CD8-positive, alpha-beta memory T cell (primary cell): Measurements from ENCODE around the gene P3H3. TPM values are rescaled to one million over a fixed set of nuclear protein-coding genes. Genes with fewer than 3 reads are reported as not detected.

ENCODE experiments used
- CTCF ChIA-PET: fragments of 350-600 bp; sonication (Branson Sonifier 250); formaldehyde crosslinking; loops from one replicate; lab custom pipeline; 2021; ENCODE audit warnings: antibody characterized with exemption; lab: Charles Lee
- POLR2A ChIA-PET: fragments of 350-600 bp; sonication (Branson Sonifier 250); formaldehyde crosslinking; loops from one replicate; lab custom pipeline; 2021; ENCODE audit warnings: antibody characterized with exemption; lab: Charles Lee
- DNase-seq, 5 donors: peaks; one replicate each; pipeline versions ENCODE4 v3.0.0 to v3.0.0-alpha.2; 2020 to 2022; ENCODE audit warnings: mixed read lengths in 1 of 5
- H3K27ac ChIP-seq: one replicate; pipeline ENCODE4 v1.7.0; 2013; ENCODE audit warnings: low read depth, mild to moderate bottlenecking, low read length, moderate library complexity
- H3K27me3 ChIP-seq: 2 replicates; pipeline ENCODE4 v1.7.0; 2013; ENCODE audit warnings: low read length, mild to moderate bottlenecking; ENCODE audit not compliant: insufficient read depth, poor library complexity, severe bottlenecking
- H3K36me3 ChIP-seq: 2 replicates; pipeline ENCODE4 v1.7.0; 2013; ENCODE audit warnings: mild to moderate bottlenecking, low read length, moderate library complexity; ENCODE audit not compliant: insufficient read depth
- H3K4me1 ChIP-seq: 2 replicates; pipeline ENCODE4 v1.7.0; 2013; ENCODE audit warnings: mild to moderate bottlenecking, low read length, moderate library complexity; ENCODE audit not compliant: insufficient read depth
- H3K4me3 ChIP-seq: 2 replicates; pipeline ENCODE4 v1.7.0; 2013; ENCODE audit warnings: mild to moderate bottlenecking, low read length
- H3K9me3 ChIP-seq: 2 replicates; pipeline ENCODE4 v1.7.0; 2013; ENCODE audit warnings: mild to moderate bottlenecking, low read length
- H3K27ac Mint-ChIP-seq, 8 donors: one replicate each; pipeline ENCODE4 v1.8.0; 2020 to 2021; ENCODE audit warnings: mixed read lengths in 8 of 8, mild to moderate bottlenecking in 6 of 8, inconsistent platforms in 3 of 8, moderate library complexity in 3 of 8
- H3K27me3 Mint-ChIP-seq, 2 donors: one replicate each; pipeline ENCODE4 v1.8.0; 2020 to 2021; ENCODE audit warnings: mixed read lengths in 2 of 2, mild to moderate bottlenecking in 1 of 2, moderate library complexity in 1 of 2
- H3K36me3 Mint-ChIP-seq, 3 donors: one replicate each; pipeline ENCODE4 v1.8.0; 2020 to 2021; ENCODE audit warnings: mixed read lengths in 3 of 3, inconsistent platforms in 1 of 3, mild to moderate bottlenecking in 1 of 3
- H3K4me1 Mint-ChIP-seq, 3 donors: one replicate each; pipeline ENCODE4 v1.8.0; 2020 to 2021; ENCODE audit warnings: mixed read lengths in 3 of 3, inconsistent platforms in 1 of 3, mild to moderate bottlenecking in 1 of 3
- H3K4me3 Mint-ChIP-seq, 7 donors: one replicate each; pipeline ENCODE4 v1.8.0; 2020 to 2021; ENCODE audit warnings: mixed read lengths in 7 of 7, mild to moderate bottlenecking in 6 of 7, moderate library complexity in 4 of 7, inconsistent platforms in 2 of 7
- H3K9me3 Mint-ChIP-seq, 5 donors: one replicate each; pipeline ENCODE4 v1.8.0; 2020 to 2022; ENCODE audit warnings: mixed read lengths in 5 of 5, mild to moderate bottlenecking in 3 of 5, moderate library complexity in 2 of 5, inconsistent platforms in 1 of 5
- polyA plus RNA-seq: library from polyadenylated mRNA; unstranded; fragments of 300-500 nt; fragmentation: Illumina TruSeq; gene quantifications from one replicate; pipeline ENCODE4 v1.2.3, GENCODE V29; 2021
- total RNA-seq, 2 experiments: library from RNA; stranded (reverse); gene quantifications; one replicate each; pipeline ENCODE4 v1.2.3, GENCODE V29; 2021

The P3H3 gene
- total and polyA plus RNA-seq, 3 experiments from 2014 or later: 2.4 to 2.9 (median 2.5) TPM

DNA sequence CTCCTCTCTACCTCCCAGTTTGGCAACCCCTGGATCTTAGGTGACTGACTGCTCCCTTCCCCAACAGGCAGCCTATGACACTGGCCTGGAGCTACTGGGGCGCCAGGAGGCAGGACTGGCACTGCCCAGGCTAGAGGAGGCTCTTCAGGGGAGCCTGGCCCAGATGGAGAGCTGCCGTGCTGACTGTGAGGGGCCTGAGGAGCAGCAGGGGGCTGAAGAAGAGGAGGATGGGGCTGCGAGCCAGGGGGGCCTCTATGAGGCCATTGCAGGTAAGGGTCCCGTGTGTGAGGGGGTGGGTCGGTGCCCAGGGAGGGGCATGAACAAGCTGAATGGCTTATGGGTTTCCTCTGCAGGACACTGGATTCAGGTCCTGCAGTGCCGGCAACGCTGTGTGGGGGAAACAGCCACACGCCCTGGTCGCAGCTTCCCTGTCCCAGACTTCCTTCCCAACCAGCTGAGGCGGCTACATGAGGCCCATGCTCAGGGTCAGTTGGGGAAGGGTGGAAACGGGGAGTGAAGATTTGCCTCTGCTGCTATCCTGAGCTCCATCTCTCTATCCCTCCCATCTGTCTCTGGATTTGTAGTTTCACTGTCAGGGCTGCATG is 2.2 kb downstream of the P3H3 start:
- CTCF ChIA-PET: interaction anchor here (0.5 to 7.5 kb wide), 4 partner anchors 19 to 241 kb away, joined by 3 to 91 read pairs (median 12); partner anchors contain the start of genes CDCA3, MLF2, SPSB2 and USP5

GRCh38 chr12:6830999-6831398 is 2.8 kb downstream of the P3H3 start:
- Mint-ChIP-seq H3K27ac (peak overlapping the region in 3 of 8 donors; percentile 19 to 54 (median 51)), H3K36me3 (peaks cover 0 to 23% (median 0%) of the 10 kb centered on the region in 3 donors), H3K4me1 (peaks cover 15 to 24% (median 17%) of the 10 kb centered on the region in 3 donors), H3K27me3 (peaks cover 15 to 27% of the 10 kb centered on the region in 2 donors), H3K4me3 (peak overlapping the region in 6 of 7 donors; percentile 44 to 84 (median 48)), H3K9me3 (no peaks in the 10 kb centered on the region)
- H3K27me3 ChIP-seq: peaks cover 3% of the 10 kb centered on the region
- CTCF ChIA-PET: interaction anchor here (2.1 to 7.5 kb wide), 2 partner anchors 18 to 78 kb away, joined by 10 to 91 read pairs; partner anchors contain the start of genes CDCA3, MLF2 and USP5
- peaks cover 14% of the 10 kb centered on the region for H3K4me1 ChIP-seq
- POLR2A ChIA-PET: no interaction called here
- no peak overlapping the region for H3K27ac ChIP-seq
- no peak for DNase-seq
- no peaks in the 10 kb centered on the region for H3K36me3 ChIP-seq
- no peaks in the 10 kb centered on the region for H3K9me3 ChIP-seq
- no peak overlapping the region for H3K4me3 ChIP-seq

More for the DNA sequence above, 2.2 kb downstream of the P3H3 start:
- Mint-ChIP-seq H3K27me3 (peaks cover 19 to 31% of the 10 kb centered on the region in 2 donors), H3K4me1 (peaks cover 14 to 24% (median 19%) of the 10 kb centered on the region in 3 donors), H3K9me3 (no peaks in the 10 kb centered on the region), H3K4me3 (peak overlapping the region; percentile 57 to 97 (median 91)), H3K27ac (peak overlapping the region in 4 of 8 donors; percentile 19 to 72 (median 32)), H3K36me3 (peaks cover 0 to 23% (median 0%) of the 10 kb centered on the region in 3 donors)
- POLR2A ChIA-PET: interaction anchor here (3.1 kb wide), 1 partner anchor 21 kb away, joined by 23 read pairs; the partner anchor contains the start of genes CDCA3 and USP5
- peaks cover 4% of the 10 kb centered on the region for H3K27me3 ChIP-seq
- H3K4me3 ChIP-seq: no peak overlapping the region
- DNase-seq: no peak
- H3K27ac ChIP-seq: no peak overlapping the region
- no peaks in the 10 kb centered on the region for H3K36me3 ChIP-seq
- H3K9me3 ChIP-seq: no peaks in the 10 kb centered on the region
- H3K4me1 ChIP-seq: peaks cover 11% of the 10 kb centered on the region

- no peaks in the 10 kb centered on the region for H3K36me3 ChIP-seq
- H3K27me3 Mint-ChIP-seq: peaks cover 12 to 22% of the 10 kb centered on the region in 2 donors
- peaks cover 17% of the 10 kb centered on the region for H3K4me1 ChIP-seq
- POLR2A ChIA-PET: interaction anchor here (0.7 kb wide), 1 partner anchor 27 kb away, joined by 3 read pairs; no protein-coding TSS in a partner anchor
- DNase-seq: no peak
- H3K27ac ChIP-seq: no peak overlapping the region
- no peak overlapping the region for H3K4me3 ChIP-seq
- no peaks in the 10 kb centered on the region for H3K9me3 ChIP-seq
- peak overlapping the region in 1 of 7 donors; percentile 79 for H3K4me3 Mint-ChIP-seq
- peaks cover 15 to 24% (median 17%) of the 10 kb centered on the region in 3 donors for H3K4me1 Mint-ChIP-seq
- H3K36me3 Mint-ChIP-seq: peaks cover 0 to 23% (median 0%) of the 10 kb centered on the region in 3 donors
- H3K27ac Mint-ChIP-seq: peak overlapping the region in 1 of 8 donors; percentile 29
- peaks cover 3% of the 10 kb centered on the region for H3K27me3 ChIP-seq
- no peaks in the 10 kb centered on the region for H3K9me3 Mint-ChIP-seq
- CTCF ChIA-PET: interaction anchor here (2.1 to 7.5 kb wide), 3 partner anchors 18 to 78 kb away, joined by 10 to 91 read pairs (median 14); partner anchors contain the start of genes CDCA3, MLF2, SPSB2 and USP5
These were observed 3.3 kb downstream of the P3H3 start for GRCh38 chr12:6831450-6831995.

GRCh38 chr12:6832125-6832524 is 3.9 kb downstream of the P3H3 start:
- POLR2A ChIA-PET: interaction anchor here (0.7 kb wide), 1 partner anchor 26 kb away, joined by 3 read pairs; no protein-coding TSS in a partner anchor
- Histone ChIP-seq H3K36me3 (no peaks in the 10 kb centered on the region), H3K27me3 (peaks cover 3% of the 10 kb centered on the region), H3K9me3 (no peaks in the 10 kb centered on the region), H3K27ac (no peak overlapping the region), H3K4me3 (no peak overlapping the region), H3K4me1 (peaks cover 17% of the 10 kb centered on the region)
- H3K27me3 Mint-ChIP-seq: peaks cover 12 to 19% of the 10 kb centered on the region in 2 donors
- no peak overlapping the region for H3K27ac Mint-ChIP-seq
- H3K9me3 Mint-ChIP-seq: no peaks in the 10 kb centered on the region
- peaks cover 15 to 24% (median 16%) of the 10 kb centered on the region in 3 donors for H3K4me1 Mint-ChIP-seq
- no peak for DNase-seq
- peaks cover 0 to 23% (median 0%) of the 10 kb centered on the region in 3 donors for H3K36me3 Mint-ChIP-seq
- CTCF ChIA-PET: interaction anchor here (1.5 to 7.5 kb wide), 4 partner anchors 17 to 79 kb away, joined by 3 to 91 read pairs (median 12); partner anchors contain the start of genes CDCA3, MLF2, SPSB2 and USP5
- H3K4me3 Mint-ChIP-seq: peak overlapping the region in 2 of 7 donors; percentile 33 to 54

GRCh38 chr12:6833189-6833890 is 5.1 kb downstream of the P3H3 start:
- H3K4me1 ChIP-seq: peaks cover 12% of the 10 kb centered on the region
- H3K36me3 Mint-ChIP-seq: peaks cover 0 to 24% (median 0%) of the 10 kb centered on the region in 3 donors
- CTCF ChIA-PET: interaction anchor here (0.6 to 7.5 kb wide), 8 partner anchors 9 to 275 kb away, joined by 3 to 91 read pairs (median 5); partner anchors contain the start of genes CDCA3, MLF2, SPSB2 and USP5
- no peaks in the 10 kb centered on the region for H3K9me3 ChIP-seq
- peaks cover 8 to 10% of the 10 kb centered on the region in 2 donors for H3K27me3 Mint-ChIP-seq
- DNase-seq: no peak
- H3K9me3 Mint-ChIP-seq: no peaks in the 10 kb centered on the region
- no peak overlapping the region for H3K4me3 ChIP-seq
- no peak overlapping the region for H3K27ac ChIP-seq
- no peaks in the 10 kb centered on the region for H3K36me3 ChIP-seq
- H3K4me1 Mint-ChIP-seq: peaks cover 4 to 14% (median 8%) of the 10 kb centered on the region in 3 donors
- H3K27ac Mint-ChIP-seq: no peak overlapping the region
- H3K27me3 ChIP-seq: peaks cover 3% of the 10 kb centered on the region
- POLR2A ChIA-PET: interaction anchor here (0.6 kb wide), 1 partner anchor 40 kb away, joined by 3 read pairs; the partner anchor contains the start of gene SPSB2
- no peak overlapping the region for H3K4me3 Mint-ChIP-seq

DNA sequence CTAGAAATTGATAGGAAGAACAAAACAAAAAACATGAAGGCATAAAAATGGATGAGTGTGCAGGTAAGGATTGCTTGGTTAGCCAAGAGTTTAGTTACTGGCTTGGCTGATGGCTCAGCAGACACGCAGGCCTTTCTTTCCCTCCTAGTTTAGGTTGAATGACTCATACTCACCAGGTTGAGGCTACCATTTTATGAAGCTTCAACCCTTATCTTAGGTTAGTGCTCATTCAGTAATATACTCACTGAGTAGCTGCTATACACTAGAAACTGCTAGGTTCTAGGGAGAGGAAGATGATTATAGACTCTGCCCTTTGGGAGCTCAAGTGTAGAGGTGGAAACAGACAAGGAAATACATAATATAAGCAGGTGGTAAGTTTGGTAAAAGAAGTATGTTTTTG is 6.0 kb downstream of the P3H3 start:
- H3K9me3 ChIP-seq: no peaks in the 10 kb centered on the region
- peak overlapping the region in 1 of 8 donors; percentile 5 for H3K27ac Mint-ChIP-seq
- H3K4me3 Mint-ChIP-seq: peak overlapping the region in 1 of 7 donors; percentile 5
- peaks cover 0 to 23% (median 0%) of the 10 kb centered on the region in 3 donors for H3K36me3 Mint-ChIP-seq
- no peak overlapping the region for H3K4me3 ChIP-seq
- peaks cover 12% of the 10 kb centered on the region for H3K4me1 ChIP-seq
- ChIA-PET POLR2A (interaction anchor here (0.5 to 0.6 kb wide), 2 partner anchors 39 to 113 kb away, joined by 3 to 5 read pairs; partner anchors contain the start of gene SPSB2), CTCF (interaction anchor here (1.1 to 7.5 kb wide), 11 partner anchors 9 to 316 kb away, joined by 3 to 91 read pairs (median 5); partner anchors contain the start of genes CDCA3, MLF2, SPSB2 and USP5)
- peaks cover 5 to 8% of the 10 kb centered on the region in 2 donors for H3K27me3 Mint-ChIP-seq
- H3K9me3 Mint-ChIP-seq: no peaks in the 10 kb centered on the region
- H3K36me3 ChIP-seq: no peaks in the 10 kb centered on the region
- peaks cover 4 to 8% (median 6%) of the 10 kb centered on the region in 3 donors for H3K4me1 Mint-ChIP-seq
- H3K27ac ChIP-seq: no peak overlapping the region
- no peak for DNase-seq
- H3K27me3 ChIP-seq: peaks cover 3% of the 10 kb centered on the region

- CTCF ChIA-PET: interaction anchor here (0.7 to 7.5 kb wide), 15 partner anchors 10 to 315 kb away, joined by 3 to 91 read pairs (median 5); partner anchors contain the start of genes CDCA3, LPAR5, MLF2 and SPSB2
These were observed 6.7 kb downstream of the P3H3 start for GRCh38 chr12:6834873-6835272.

More at GRCh38 chr12:6834873-6835272, 6.7 kb downstream of the P3H3 start:
- POLR2A ChIA-PET: interaction anchor here (0.6 kb wide), 1 partner anchor 18 kb away, joined by 3 read pairs; no protein-coding TSS in a partner anchor
- peaks cover 6% of the 10 kb centered on the region for H3K4me1 ChIP-seq
- H3K4me1 Mint-ChIP-seq: peaks cover 0 to 4% (median 3%) of the 10 kb centered on the region in 3 donors
- no peaks in the 10 kb centered on the region for H3K27me3 ChIP-seq
- H3K4me3 Mint-ChIP-seq: no peak overlapping the region
- no peak overlapping the region for H3K4me3 ChIP-seq
- no peak for DNase-seq
- H3K36me3 Mint-ChIP-seq: peaks cover 0 to 23% (median 0%) of the 10 kb centered on the region in 3 donors
- no peaks in the 10 kb centered on the region for H3K9me3 Mint-ChIP-seq
- peaks cover 4 to 8% of the 10 kb centered on the region in 2 donors for H3K27me3 Mint-ChIP-seq
- peak overlapping the region in 1 of 8 donors; percentile 33 for H3K27ac Mint-ChIP-seq
- H3K36me3 ChIP-seq: no peaks in the 10 kb centered on the region
- H3K9me3 ChIP-seq: no peaks in the 10 kb centered on the region
- no peak overlapping the region for H3K27ac ChIP-seq
